ENCODE data around the gene CAMTA1. TPM values are rescaled to one million over a fixed set of nuclear protein-coding genes. Genes with fewer than 3 reads are reported as not detected.

CAMTA1 gene
- total RNA-seq, 4 donors from 2014 or later, result 86.3 to 170 (median 132) TPM

GRCh38 chr1:7171574-7171973 lies 386.3 kb downstream of the CAMTA1 start:
- Histone ChIP-seq H3K27ac (no peak overlapping the region), H3K36me3 (no peaks in the 10 kb centered on the region), H3K9me3 (no peaks in the 10 kb centered on the region), H3K4me1 (no peaks in the 10 kb centered on the region), H3K4me3 (no peak overlapping the region), H3K27me3 (peaks cover 51% of the 10 kb centered on the region)
- ATAC-seq, result no peak
- 59 to 61% methylated on average over 5 to 6 of the region's 6 CpGs for WGBS, 2 donors (ENCODE audit: low coverage in 1 of 2)
- no peak for TF ChIP-seq EP300 (IDR thresholded peaks at IDR 0.05)

- Histone ChIP-seq H3K27ac (no peak overlapping the region), H3K27me3 (peaks cover 64% of the 10 kb centered on the region), H3K36me3 (no peaks in the 10 kb centered on the region), H3K9me3 (no peaks in the 10 kb centered on the region), H3K4me3 (no peak overlapping the region), H3K4me1 (no peaks in the 10 kb centered on the region)
- ATAC-seq, result no peak
- TF ChIP-seq POLR2AphosphoS5 (IDR thresholded peaks at IDR 0.05) (no peak), CTCF (IDR thresholded peaks at IDR 0.05) (no peak), EP300 (IDR thresholded peaks at IDR 0.05) (no peak), POLR2A (IDR thresholded peaks at IDR 0.05) (no peak)
- 31% methylated on average over 8 of the region's 14 CpGs; no CpG with 5 or more reads in 1 of the 2 donors for WGBS, 2 donors (ENCODE audit: low coverage in 1 of 2)
These were observed 387.6 kb downstream of the CAMTA1 start for GRCh38 chr1:7172804-7173203.

GRCh38 chr1:7174561-7174960 lies 389.3 kb downstream of the CAMTA1 start:
- Histone ChIP-seq H3K27me3 (peaks cover 73% of the 10 kb centered on the region), H3K36me3 (no peaks in the 10 kb centered on the region), H3K27ac (no peak overlapping the region), H3K9me3 (no peaks in the 10 kb centered on the region), H3K4me3 (no peak overlapping the region), H3K4me1 (no peaks in the 10 kb centered on the region)
- 72 to 100% methylated on average over 1 to 7 of the region's 12 CpGs for WGBS, 2 donors (ENCODE audit: low coverage in 1 of 2)
- TF ChIP-seq POLR2A (IDR thresholded peaks at IDR 0.05), result no peak
- no peak for TF ChIP-seq CTCF (IDR thresholded peaks at IDR 0.05)
- no peak for TF ChIP-seq EP300 (IDR thresholded peaks at IDR 0.05)
- TF ChIP-seq POLR2AphosphoS5 (IDR thresholded peaks at IDR 0.05), result no peak
- ATAC-seq, result no peak

- no peaks in the 10 kb centered on the region for H3K4me1 ChIP-seq
- TF ChIP-seq POLR2AphosphoS5 (IDR thresholded peaks at IDR 0.05) (no peak), EP300 (IDR thresholded peaks at IDR 0.05) (no peak), CTCF (IDR thresholded peaks at IDR 0.05) (no peak), POLR2A (IDR thresholded peaks at IDR 0.05) (no peak)
- peaks cover 73% of the 10 kb centered on the region for H3K27me3 ChIP-seq
- 76 to 77% methylated on average over 7 to 15 of the region's 15 CpGs for WGBS, 2 donors (ENCODE audit: low coverage in 1 of 2)
- no peaks in the 10 kb centered on the region for H3K36me3 ChIP-seq
- no peak overlapping the region for H3K27ac ChIP-seq
- H3K9me3 ChIP-seq, result peaks cover 0 to 6% (median 0%) of the 10 kb centered on the region in 3 donors
- no peak for ATAC-seq
- H3K4me3 ChIP-seq, result no peak overlapping the region
These were observed 390.0 kb downstream of the CAMTA1 start for GRCh38 chr1:7174980-7175906.

- peaks cover 63% of the 10 kb centered on the region for H3K27me3 ChIP-seq
- H3K4me1 ChIP-seq, result no peaks in the 10 kb centered on the region
- no peak overlapping the region for H3K27ac ChIP-seq
- H3K4me3 ChIP-seq, result no peak overlapping the region
- no peaks in the 10 kb centered on the region for H3K36me3 ChIP-seq
- WGBS, 2 donors (ENCODE audit: low coverage in 1 of 2), result 74 to 87% methylated on average over 2 of the region's 3 CpGs
- TF ChIP-seq POLR2AphosphoS5 (IDR thresholded peaks at IDR 0.05), result no peak
- no peak for TF ChIP-seq EP300 (IDR thresholded peaks at IDR 0.05)
- TF ChIP-seq POLR2A (IDR thresholded peaks at IDR 0.05), result no peak
- no peak for TF ChIP-seq CTCF (IDR thresholded peaks at IDR 0.05)
- no peak for ATAC-seq
- H3K9me3 ChIP-seq, result peaks cover 0 to 19% (median 0%) of the 10 kb centered on the region in 3 donors
These were observed 391.8 kb downstream of the CAMTA1 start for GRCh38 chr1:7177021-7177420.
